Heart right ventricle (tissue), 16 donors: Measurements from ENCODE around the gene CSTPP1. TPM values are rescaled to one million over a fixed set of nuclear protein-coding genes. Genes with fewer than 3 reads are reported as not detected.

Experiments used
- ATAC-seq, 8 donors: fragments of 200-7000 bp; cut with Tn5 transposase; one replicate each; pipeline ENCODE4 v1.9.1; 2020; ENCODE audit warnings: mild to moderate bottlenecking in 8 of 8, moderate library complexity in 8 of 8, moderate number of reproducible peaks in 1 of 8
- DNase-seq, 2 donors: peaks; one replicate each; pipeline ENCODE4 v3.0.0-alpha.2; 2020
- H3K27ac ChIP-seq, 10 donors: fragments of 200-600 bp; sonication (generic) in 2 of 10; one replicate each; pipeline versions ENCODE4 v1.5.0 to v1.8.0; 2020 to 2022; ENCODE audit warnings: mild to moderate bottlenecking in 3 of 10
- H3K27me3 ChIP-seq, 7 donors: fragments of 200-600 bp; one replicate each; pipeline ENCODE4 v1.8.0; 2021 to 2022; ENCODE audit warnings: mild to moderate bottlenecking in 2 of 7
- H3K36me3 ChIP-seq, 9 donors: fragments of 200-600 bp; sonication (generic) in 1 of 9; one replicate each; pipeline versions ENCODE4 v1.5.0 to v1.8.0; 2020 to 2022; ENCODE audit warnings: mild to moderate bottlenecking in 2 of 9
- H3K4me1 ChIP-seq, 9 donors: fragments of 200-600 bp; sonication (generic) in 1 of 9; one replicate each; pipeline versions ENCODE4 v1.5.0 to v1.8.0; 2020 to 2022; ENCODE audit warnings: mild to moderate bottlenecking in 4 of 9
- H3K4me3 ChIP-seq, 10 donors: fragments of 200-600 bp; sonication (generic) in 2 of 10; one replicate each; pipeline versions ENCODE4 v1.5.0 to v1.8.0; 2020 to 2022; ENCODE audit warnings: mild to moderate bottlenecking in 7 of 10, moderate library complexity in 2 of 10
- H3K9me3 ChIP-seq, 11 donors: fragments of 200-600 bp in 10 of 11; sonication (generic) in 2 of 11; one replicate each; pipeline versions ENCODE4 v1.5.0 to v1.8.0; 2013 to 2022; ENCODE audit warnings: mild to moderate bottlenecking in 2 of 11, control low read depth in 1 of 11, moderate library complexity in 1 of 11
- WGBS, 2 donors: extraction: QIAGEN DNeasy Blood & Tissue Kit; methylation state at CpG; one replicate each; pipeline ENCODE4 v1.1.7; 2013; ENCODE audit warnings: inconsistent platforms in 1 of 2; 5-methylcytosine and 5-hydroxymethylcytosine counted together
- intact Hi-C, 10 donors: fragments of 100-400 bp; cut with DNase I; formaldehyde crosslinking; loops; one replicate each; pipeline versions ENCODE4 v1.11.1 to v1.14.2; 2022
- polyA plus RNA-seq, 2 donors: library from polyadenylated mRNA; stranded (reverse); fragments of 200-250 nt; gene quantifications; one replicate each; pipeline ENCODE4 v1.2.3, GENCODE V29; 2013
- total RNA-seq, 10 donors: library from RNA; stranded (reverse); fragmentation: NEBNext Ultra II Directional in 3 of 10; extraction: Animal tissue kit (Norgen Biotek cat#: 25700) in 3 of 10; gene quantifications; one replicate each; pipeline versions ENCODE4 v1.2.1 to v1.2.4, GENCODE V29; 2021 to 2023
- TF ChIP-seq, protein P1 (sequence below), 9 donors: fragments of 200-600 bp; sonication (generic) in 2 of 9; IDR thresholded peaks; one replicate each; pipeline versions ENCODE4 v1.5.0 to v1.8.0; 2021 to 2022; ENCODE audit warnings: antibody characterized with exemption in 9 of 9, mild to moderate bottlenecking in 5 of 9, moderate library complexity in 1 of 9
- donor health status: Arrhythmogenic right ventricular cardiomyopathy.
- donor health status: ischemic (EF 13 %, LVEDD 7.1; RV severe dilation, severe dysfunction).
- donor health status: healthy with polysubstance abuse.
- donor health status: DM: no; HTN: yes; CAD: no.
- donor health status: DM: no; HTN: no; CAD: no.
- donor health status: ischemic (EF 25% LVEDD 6.9; RV normal size, moderate dysfunction).
- donor health status: ischemic (EF 25% LVEDD 5.7; RV mildly dilated, moderate dysfunction).
- donor health status: healthy.
- donor health status: DM: yes; HTN: yes; CAD: no.
- donor health status: Ischemic cardiomyopathy.
- donor health status: ischemic (EF 35%, LVEDD 5.7; RV mildly dilated, moderate dysfunction).
- donor health status: nonischemic (EF 11% LVEDD 7.7; RV severe dilation, severe dysfunction).
- donor health status: DM: yes; HTN: yes; CAD: no.
- donor health status: PGD.
- donor health status: ischemic (EF 29% LVEDD 5.4; RV normal size, mild dysfunction).
- donor health status: nonischemic (EF 23%, LVEDD 6.1; RV moderate dilation, normal function).

CSTPP1 gene
- total and polyA plus RNA-seq, 12 donors = 10.2 to 26.7 (median 16.7) TPM

DNA sequence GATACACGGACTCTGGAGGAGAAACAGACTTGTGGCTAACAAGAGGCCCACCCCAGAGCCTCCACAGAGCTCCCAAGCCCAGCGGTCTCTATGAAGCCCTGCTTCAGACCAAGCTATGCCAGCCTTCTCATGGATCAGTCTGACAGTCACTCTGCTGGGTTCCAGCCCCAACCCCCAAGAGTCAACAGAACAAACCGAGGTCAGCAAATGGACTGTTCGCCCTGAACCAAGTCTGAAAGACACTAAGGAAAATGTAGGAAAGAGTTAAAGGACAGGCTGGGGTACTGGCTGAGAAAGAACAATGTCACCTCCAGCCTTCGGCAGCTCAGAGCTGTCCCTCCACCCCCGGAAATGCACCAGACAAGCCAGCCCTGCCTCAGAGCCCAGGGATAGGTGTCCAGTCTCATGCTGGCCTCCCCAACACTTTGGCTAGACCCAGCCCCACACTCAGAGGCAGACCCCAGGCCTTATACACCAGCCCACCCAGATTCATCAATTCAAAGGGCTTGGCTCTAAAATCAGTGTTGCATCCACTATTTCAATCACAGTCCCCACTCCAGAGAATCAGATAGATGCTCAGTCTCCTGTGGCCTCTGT is 236.3 kb downstream of the CSTPP1 start:
- TF ChIP-seq, protein P1, sequence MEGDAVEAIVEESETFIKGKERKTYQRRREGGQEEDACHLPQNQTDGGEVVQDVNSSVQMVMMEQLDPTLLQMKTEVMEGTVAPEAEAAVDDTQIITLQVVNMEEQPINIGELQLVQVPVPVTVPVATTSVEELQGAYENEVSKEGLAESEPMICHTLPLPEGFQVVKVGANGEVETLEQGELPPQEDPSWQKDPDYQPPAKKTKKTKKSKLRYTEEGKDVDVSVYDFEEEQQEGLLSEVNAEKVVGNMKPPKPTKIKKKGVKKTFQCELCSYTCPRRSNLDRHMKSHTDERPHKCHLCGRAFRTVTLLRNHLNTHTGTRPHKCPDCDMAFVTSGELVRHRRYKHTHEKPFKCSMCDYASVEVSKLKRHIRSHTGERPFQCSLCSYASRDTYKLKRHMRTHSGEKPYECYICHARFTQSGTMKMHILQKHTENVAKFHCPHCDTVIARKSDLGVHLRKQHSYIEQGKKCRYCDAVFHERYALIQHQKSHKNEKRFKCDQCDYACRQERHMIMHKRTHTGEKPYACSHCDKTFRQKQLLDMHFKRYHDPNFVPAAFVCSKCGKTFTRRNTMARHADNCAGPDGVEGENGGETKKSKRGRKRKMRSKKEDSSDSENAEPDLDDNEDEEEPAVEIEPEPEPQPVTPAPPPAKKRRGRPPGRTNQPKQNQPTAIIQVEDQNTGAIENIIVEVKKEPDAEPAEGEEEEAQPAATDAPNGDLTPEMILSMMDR (IDR thresholded peaks at IDR 0.05) = no peak
- WGBS, 2 donors = 51 to 55% methylated on average over 6 of the region's 6 CpGs
- intact Hi-C loops = loop anchor here in 1 of 10 donors (10.0 kb wide), 1 partner anchor 92 kb away; no protein-coding TSS in a partner anchor
- Histone ChIP-seq H3K27ac (peak overlapping the region in 3 of 10 donors; percentile 6 to 19 (median 17)), H3K36me3 (peaks cover 3 to 79% (median 56%) of the 10 kb centered on the region in 9 donors), H3K4me1 (peaks cover 20 to 55% (median 43%) of the 10 kb centered on the region in 9 donors), H3K9me3 (no peaks in the 10 kb centered on the region), H3K4me3 (no peak overlapping the region), H3K27me3 (no peaks in the 10 kb centered on the region)
- no peak for DNase-seq
- no peak for ATAC-seq

- H3K27ac ChIP-seq = peak overlapping the region in 9 of 10 donors; percentile 86 to 100 (median 97)
- no peak for DNase-seq
- WGBS, 2 donors = 30 to 33% methylated on average over 14 of the region's 14 CpGs
- H3K36me3 ChIP-seq = peaks cover 0 to 76% (median 31%) of the 10 kb centered on the region in 9 donors
- H3K9me3 ChIP-seq = no peaks in the 10 kb centered on the region
- intact Hi-C loops = loop anchor here (2.0 to 10.0 kb wide), 10 partner anchors 36 to 231 kb away; partner anchors contain the start of genes NR1H3 (in 5 of the 10), DDB2 (in 3 of the 10), ACP2 (in 1 of the 10) and SLC39A13 (in 1 of the 10)
- no peak for ATAC-seq
- H3K4me3 ChIP-seq = peak overlapping the region; percentile 75 to 100 (median 90)
- TF ChIP-seq, protein P1 (IDR thresholded peaks at IDR 0.05) = no peak
- no peaks in the 10 kb centered on the region for H3K27me3 ChIP-seq
- H3K4me1 ChIP-seq = peaks cover 34 to 84% (median 66%) of the 10 kb centered on the region in 9 donors
These were observed 239.3 kb downstream of the CSTPP1 start for GRCh38 chr11:47175746-47176327.

GRCh38 chr11:47176328-47177228 is 240.0 kb downstream of the CSTPP1 start, which contains the start of gene ARFGAP2:
Gene ARFGAP2 (minus strand): TSS chr11:47176879. CDS start chr11:47176853, 26 bp downstream.
- ATAC-seq (peak; percentile 87 to 96 (median 92)), DNase-seq (peak; percentile 96 to 97)
- TF ChIP-seq, protein P1 (IDR thresholded peaks at IDR 0.05) = no peak
- H3K4me1 ChIP-seq = peaks cover 33 to 89% (median 73%) of the 10 kb centered on the region in 9 donors
- H3K9me3 ChIP-seq = no peaks in the 10 kb centered on the region
- no peaks in the 10 kb centered on the region for H3K27me3 ChIP-seq
- WGBS, 2 donors = 0% methylated on average over 69 to 89 of the region's 89 CpGs
- H3K4me3 ChIP-seq = peak within 1 kb of the TSS; percentile 75 to 100 (median 90)
- intact Hi-C loops = loop anchor here (2.0 to 10.0 kb wide), 10 partner anchors 36 to 231 kb away; partner anchors contain the start of genes NR1H3 (in 5 of the 10), DDB2 (in 3 of the 10), ACP2 (in 1 of the 10) and SLC39A13 (in 1 of the 10)
- peak within 1 kb of the TSS; percentile 92 to 100 (median 98) for H3K27ac ChIP-seq
- H3K36me3 ChIP-seq = peaks cover 0 to 74% (median 24%) of the 10 kb centered on the region in 9 donors
